ENCODE results near the gene AMIGO3.

The AMIGO3 gene

GRCh38 chr3:49719214-49719884 lies at the start of gene AMIGO3:
Gene AMIGO3, minus strand, starts transcription at chr3:49719684. Its CDS starts 219 bp downstream, at chr3:49719465.
- H3K27me3 ChIP-seq (replicated peaks), result no peaks in the 10 kb centered on the region
- H3K27ac ChIP-seq, result no peak within 1 kb of the TSS
- peak; percentile 64 for TF ChIP-seq CTCF (IDR thresholded peaks at IDR 0.05; ENCODE audit: low read depth, low read length, missing control alignments)
- in situ Hi-C loops (cut with HindIII; ENCODE audit: low pct_ligation_motif_present, low sequenced_read_pairs), result no loop called here
- H3K4me3 ChIP-seq (ENCODE audit: low read depth, low read length), result peak within 1 kb of the TSS; percentile 53
- peaks cover 22% of the 10 kb centered on the region for H3K36me3 ChIP-seq (replicated peaks)
- peak; percentile 90 for DNase-seq

- Histone ChIP-seq H3K36me3 (replicated peaks) (no peaks in the 10 kb centered on the region), H3K27ac (no peak overlapping the region), H3K27me3 (replicated peaks) (no peaks in the 10 kb centered on the region), H3K4me3 (ENCODE audit: low read depth, low read length) (no peak overlapping the region)
- no peak for DNase-seq
- TF ChIP-seq CTCF (IDR thresholded peaks at IDR 0.05; ENCODE audit: low read depth, low read length, missing control alignments), result no peak
- in situ Hi-C loops (cut with HindIII; ENCODE audit: low pct_ligation_motif_present, low sequenced_read_pairs), result no loop called here
These were observed 44.5 kb upstream of the AMIGO3 start for GRCh38 chr3:49763981-49764380.

- in situ Hi-C loops (cut with HindIII; ENCODE audit: low pct_ligation_motif_present, low sequenced_read_pairs), result no loop called here
- Histone ChIP-seq H3K27me3 (replicated peaks) (no peaks in the 10 kb centered on the region), H3K4me3 (ENCODE audit: low read depth, low read length) (no peak overlapping the region), H3K36me3 (replicated peaks) (no peaks in the 10 kb centered on the region), H3K27ac (no peak overlapping the region)
- DNase-seq, result no peak
- TF ChIP-seq CTCF (IDR thresholded peaks at IDR 0.05; ENCODE audit: low read depth, low read length, missing control alignments), result no peak
These were observed 42.2 kb upstream of the AMIGO3 start for GRCh38 chr3:49761661-49762060.

GRCh38 chr3:49759226-49759625 lies 39.7 kb upstream of the AMIGO3 start:
- no peak for TF ChIP-seq CTCF (IDR thresholded peaks at IDR 0.05; ENCODE audit: low read depth, low read length, missing control alignments)
- no peak overlapping the region for H3K27ac ChIP-seq

GRCh38 chr3:49757197-49757596 lies 37.7 kb upstream of the AMIGO3 start:
- DNase-seq, result no peak
- Histone ChIP-seq H3K36me3 (replicated peaks) (no peaks in the 10 kb centered on the region), H3K27me3 (replicated peaks) (no peaks in the 10 kb centered on the region), H3K27ac (no peak overlapping the region), H3K4me3 (ENCODE audit: low read depth, low read length) (no peak overlapping the region)
- TF ChIP-seq CTCF (IDR thresholded peaks at IDR 0.05; ENCODE audit: low read depth, low read length, missing control alignments), result no peak
- in situ Hi-C loops (cut with HindIII; ENCODE audit: low pct_ligation_motif_present, low sequenced_read_pairs), result no loop called here

More at GRCh38 chr3:49759226-49759625, 39.7 kb upstream of the AMIGO3 start:
- Histone ChIP-seq H3K27me3 (replicated peaks) (no peaks in the 10 kb centered on the region), H3K4me3 (ENCODE audit: low read depth, low read length) (no peak overlapping the region), H3K36me3 (replicated peaks) (no peaks in the 10 kb centered on the region)
- in situ Hi-C loops (cut with HindIII; ENCODE audit: low pct_ligation_motif_present, low sequenced_read_pairs), result no loop called here
- no peak for DNase-seq

- no peak for DNase-seq
- no peak for TF ChIP-seq CTCF (IDR thresholded peaks at IDR 0.05; ENCODE audit: low read depth, low read length, missing control alignments)
- H3K36me3 ChIP-seq (replicated peaks), result no peaks in the 10 kb centered on the region
- H3K4me3 ChIP-seq (ENCODE audit: low read depth, low read length), result no peak overlapping the region
- H3K27ac ChIP-seq, result no peak overlapping the region
- no peaks in the 10 kb centered on the region for H3K27me3 ChIP-seq (replicated peaks)
- in situ Hi-C loops (cut with HindIII; ENCODE audit: low pct_ligation_motif_present, low sequenced_read_pairs), result no loop called here
These were observed 36.6 kb upstream of the AMIGO3 start for GRCh38 chr3:49756036-49756435.
